ENCODE data around the gene TRERF1. TPM values are rescaled to one million over a fixed set of nuclear protein-coding genes. Genes with fewer than 3 reads are reported as not detected.

The TRERF1 gene
- total RNA-seq, 1 donor from 2014 or later = 12.4 TPM

DNA sequence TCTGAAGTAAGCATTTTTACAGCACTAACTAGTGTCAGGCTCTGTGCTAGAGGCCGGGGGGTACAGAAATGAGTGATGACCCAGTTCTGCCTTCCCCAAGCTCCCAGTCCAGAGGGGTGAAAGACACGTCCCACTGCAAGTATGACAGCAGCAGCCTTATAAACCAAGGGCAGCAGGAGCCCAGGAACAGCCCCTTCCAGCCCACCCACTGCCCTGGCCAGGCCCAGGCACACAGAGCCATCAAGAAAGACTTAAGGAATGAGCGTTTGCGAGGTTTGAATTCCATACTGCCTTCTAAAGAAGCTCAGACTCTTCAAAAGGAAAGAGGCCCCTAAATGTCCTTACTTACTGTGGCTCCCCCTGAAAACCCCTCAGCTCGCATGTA, 10.0 kb downstream of the TRERF1 start:
- TF ChIP-seq CTCF (conservative IDR thresholded peaks at IDR 0.05) = no peak

GRCh38 chr6:42440778-42441696, 10.7 kb downstream of the TRERF1 start:
- Mint-ChIP-seq H3K4me3 (peak overlapping the region; percentile 61), H3K27me3 (ENCODE audit: low read depth) (no peaks in the 10 kb centered on the region), H3K36me3 (ENCODE audit: low read depth) (peaks cover 9% of the 10 kb centered on the region), H3K27ac (ENCODE audit: unreplicated experiment) (peak overlapping the region; percentile 78), H3K9me3 (no peaks in the 10 kb centered on the region), H3K4me1 (peaks cover 61% of the 10 kb centered on the region)
- no peak for DNase-seq (ENCODE audit: low read depth, low spot score)
- TF ChIP-seq CTCF (conservative IDR thresholded peaks at IDR 0.05) = no peak

More for the DNA sequence above, 10.0 kb downstream of the TRERF1 start:
- no peaks in the 10 kb centered on the region for H3K9me3 Mint-ChIP-seq
- peak overlapping the region; percentile 83 for H3K27ac Mint-ChIP-seq (ENCODE audit: unreplicated experiment)
- H3K4me1 Mint-ChIP-seq = peaks cover 61% of the 10 kb centered on the region
- peak overlapping the region; percentile 61 for H3K4me3 Mint-ChIP-seq
- H3K27me3 Mint-ChIP-seq (ENCODE audit: low read depth) = no peaks in the 10 kb centered on the region
- H3K36me3 Mint-ChIP-seq (ENCODE audit: low read depth) = peaks cover 9% of the 10 kb centered on the region
- DNase-seq (ENCODE audit: low read depth, low spot score) = no peak

DNA sequence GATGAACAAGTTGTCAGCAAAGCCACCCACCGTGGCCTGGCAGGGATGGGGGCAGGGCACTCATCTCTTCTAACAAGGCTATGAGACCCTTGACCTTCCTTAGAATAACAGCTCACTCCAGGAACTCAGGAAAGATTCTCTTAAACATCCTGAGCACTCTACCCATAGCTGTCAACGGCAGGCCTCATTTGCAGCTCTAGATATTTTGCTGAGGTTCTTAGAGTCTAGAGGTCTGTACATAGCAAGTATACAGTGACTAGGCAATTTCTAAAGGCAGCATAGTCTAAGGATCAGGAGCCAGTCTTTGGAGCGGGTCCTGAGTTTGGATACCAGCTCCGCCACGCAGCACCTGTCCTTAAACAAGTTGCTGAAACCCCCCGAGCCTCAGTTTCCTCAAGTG, 11.7 kb downstream of the TRERF1 start:
- H3K27me3 Mint-ChIP-seq (ENCODE audit: low read depth) = no peaks in the 10 kb centered on the region
- TF ChIP-seq CTCF (conservative IDR thresholded peaks at IDR 0.05) = no peak
- DNase-seq (ENCODE audit: low read depth, low spot score) = no peak
- H3K4me1 Mint-ChIP-seq = peaks cover 54% of the 10 kb centered on the region
- peaks cover 2% of the 10 kb centered on the region for H3K9me3 Mint-ChIP-seq
- peak overlapping the region; percentile 12 for H3K27ac Mint-ChIP-seq (ENCODE audit: unreplicated experiment)
- H3K4me3 Mint-ChIP-seq = no peak overlapping the region
- H3K36me3 Mint-ChIP-seq (ENCODE audit: low read depth) = peaks cover 12% of the 10 kb centered on the region

DNA sequence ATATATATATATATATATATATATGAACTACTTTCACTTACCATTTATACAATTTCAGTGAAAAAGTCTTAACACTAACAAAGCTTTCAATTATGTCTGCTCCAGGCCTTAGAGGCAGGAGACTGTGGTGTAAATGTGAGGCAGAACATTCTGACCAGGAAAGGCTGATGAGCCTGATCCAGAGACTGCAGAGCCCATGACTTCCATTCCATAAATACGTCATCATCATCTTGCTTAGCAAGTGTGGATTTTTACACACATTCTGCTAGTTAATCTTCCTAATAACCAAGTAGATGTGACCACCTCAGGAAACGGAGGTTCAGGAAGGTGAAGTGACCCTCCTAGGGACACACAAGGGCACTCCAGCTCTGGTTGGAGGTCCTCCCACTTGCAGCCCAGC, 14.9 kb downstream of the TRERF1 start:
- no peak overlapping the region for H3K27ac Mint-ChIP-seq (ENCODE audit: unreplicated experiment)
- H3K4me3 Mint-ChIP-seq = no peak overlapping the region
- peaks cover 28% of the 10 kb centered on the region for H3K4me1 Mint-ChIP-seq
- H3K27me3 Mint-ChIP-seq (ENCODE audit: low read depth) = no peaks in the 10 kb centered on the region
- H3K36me3 Mint-ChIP-seq (ENCODE audit: low read depth) = peaks cover 23% of the 10 kb centered on the region
- peaks cover 8% of the 10 kb centered on the region for H3K9me3 Mint-ChIP-seq
- no peak for DNase-seq (ENCODE audit: low read depth, low spot score)
- TF ChIP-seq CTCF (conservative IDR thresholded peaks at IDR 0.05) = no peak

- no peak for DNase-seq (ENCODE audit: low read depth, low spot score)
- H3K9me3 Mint-ChIP-seq = peaks cover 8% of the 10 kb centered on the region
- H3K4me3 Mint-ChIP-seq = no peak overlapping the region
- H3K27ac Mint-ChIP-seq (ENCODE audit: unreplicated experiment) = no peak overlapping the region
- no peak for TF ChIP-seq CTCF (conservative IDR thresholded peaks at IDR 0.05)
- H3K36me3 Mint-ChIP-seq (ENCODE audit: low read depth) = peaks cover 27% of the 10 kb centered on the region
- H3K27me3 Mint-ChIP-seq (ENCODE audit: low read depth) = no peaks in the 10 kb centered on the region
- peaks cover 13% of the 10 kb centered on the region for H3K4me1 Mint-ChIP-seq
These were observed 17.5 kb downstream of the TRERF1 start for GRCh38 chr6:42434237-42434636.
